Heart right ventricle (tissue), 16 donors: ENCODE measurements around the gene ARID2. TPM values are rescaled to one million over a fixed set of nuclear protein-coding genes. Genes with fewer than 3 reads are reported as not detected.

ENCODE experiments used
- ATAC-seq, 8 donors: fragments of 200-7000 bp; cut with Tn5 transposase; one replicate each; pipeline ENCODE4 v1.9.1; 2020; ENCODE audit warnings: mild to moderate bottlenecking in 8 of 8, moderate library complexity in 8 of 8, moderate number of reproducible peaks in 1 of 8
- DNase-seq, 2 donors: peaks; one replicate each; pipeline ENCODE4 v3.0.0-alpha.2; 2020
- H3K27ac ChIP-seq, 10 donors: fragments of 200-600 bp; sonication (generic) in 2 of 10; one replicate each; pipeline versions ENCODE4 v1.5.0 to v1.8.0; 2020 to 2022; ENCODE audit warnings: mild to moderate bottlenecking in 3 of 10
- H3K27me3 ChIP-seq, 7 donors: fragments of 200-600 bp; one replicate each; pipeline ENCODE4 v1.8.0; 2021 to 2022; ENCODE audit warnings: mild to moderate bottlenecking in 2 of 7
- H3K36me3 ChIP-seq, 9 donors: fragments of 200-600 bp; sonication (generic) in 1 of 9; one replicate each; pipeline versions ENCODE4 v1.5.0 to v1.8.0; 2020 to 2022; ENCODE audit warnings: mild to moderate bottlenecking in 2 of 9
- H3K4me1 ChIP-seq, 9 donors: fragments of 200-600 bp; sonication (generic) in 1 of 9; one replicate each; pipeline versions ENCODE4 v1.5.0 to v1.8.0; 2020 to 2022; ENCODE audit warnings: mild to moderate bottlenecking in 4 of 9
- H3K4me3 ChIP-seq, 10 donors: fragments of 200-600 bp; sonication (generic) in 2 of 10; one replicate each; pipeline versions ENCODE4 v1.5.0 to v1.8.0; 2020 to 2022; ENCODE audit warnings: mild to moderate bottlenecking in 7 of 10, moderate library complexity in 2 of 10
- H3K9me3 ChIP-seq, 11 donors: fragments of 200-600 bp in 10 of 11; sonication (generic) in 2 of 11; one replicate each; pipeline versions ENCODE4 v1.5.0 to v1.8.0; 2013 to 2022; ENCODE audit warnings: mild to moderate bottlenecking in 2 of 11, control low read depth in 1 of 11, moderate library complexity in 1 of 11
- WGBS, 2 donors: extraction: QIAGEN DNeasy Blood & Tissue Kit; methylation state at CpG; one replicate each; pipeline ENCODE4 v1.1.7; 2013; ENCODE audit warnings: inconsistent platforms in 1 of 2; 5-methylcytosine and 5-hydroxymethylcytosine counted together
- intact Hi-C, 10 donors: fragments of 100-400 bp; cut with DNase I; formaldehyde crosslinking; loops; one replicate each; pipeline versions ENCODE4 v1.11.1 to v1.14.2; 2022
- polyA plus RNA-seq, 2 donors: library from polyadenylated mRNA; stranded (reverse); fragments of 200-250 nt; gene quantifications; one replicate each; pipeline ENCODE4 v1.2.3, GENCODE V29; 2013
- total RNA-seq, 10 donors: library from RNA; stranded (reverse); fragmentation: NEBNext Ultra II Directional in 3 of 10; extraction: Animal tissue kit (Norgen Biotek cat#: 25700) in 3 of 10; gene quantifications; one replicate each; pipeline versions ENCODE4 v1.2.1 to v1.2.4, GENCODE V29; 2021 to 2023
- TF ChIP-seq, protein P1 (sequence below), 9 donors: fragments of 200-600 bp; sonication (generic) in 2 of 9; IDR thresholded peaks; one replicate each; pipeline versions ENCODE4 v1.5.0 to v1.8.0; 2021 to 2022; ENCODE audit warnings: antibody characterized with exemption in 9 of 9, mild to moderate bottlenecking in 5 of 9, moderate library complexity in 1 of 9
- donor health status: Arrhythmogenic right ventricular cardiomyopathy.
- donor health status: ischemic (EF 13 %, LVEDD 7.1; RV severe dilation, severe dysfunction).
- donor health status: healthy with polysubstance abuse.
- donor health status: DM: no; HTN: yes; CAD: no.
- donor health status: DM: no; HTN: no; CAD: no.
- donor health status: ischemic (EF 25% LVEDD 6.9; RV normal size, moderate dysfunction).
- donor health status: ischemic (EF 25% LVEDD 5.7; RV mildly dilated, moderate dysfunction).
- donor health status: healthy.
- donor health status: DM: yes; HTN: yes; CAD: no.
- donor health status: Ischemic cardiomyopathy.
- donor health status: ischemic (EF 35%, LVEDD 5.7; RV mildly dilated, moderate dysfunction).
- donor health status: nonischemic (EF 11% LVEDD 7.7; RV severe dilation, severe dysfunction).
- donor health status: DM: yes; HTN: yes; CAD: no.
- donor health status: PGD.
- donor health status: ischemic (EF 29% LVEDD 5.4; RV normal size, mild dysfunction).
- donor health status: nonischemic (EF 23%, LVEDD 6.1; RV moderate dilation, normal function).

Gene ARID2
- total and polyA plus RNA-seq, 12 donors, result 3.0 to 28.8 (median 18.6) TPM

GRCh38 chr12:45685680-45686079, 43.8 kb upstream of the ARID2 start:
- 85 to 94% methylated on average over 1 of the region's 1 CpG for WGBS, 2 donors
- no peak for DNase-seq
- intact Hi-C loops, result no loop called here

DNA sequence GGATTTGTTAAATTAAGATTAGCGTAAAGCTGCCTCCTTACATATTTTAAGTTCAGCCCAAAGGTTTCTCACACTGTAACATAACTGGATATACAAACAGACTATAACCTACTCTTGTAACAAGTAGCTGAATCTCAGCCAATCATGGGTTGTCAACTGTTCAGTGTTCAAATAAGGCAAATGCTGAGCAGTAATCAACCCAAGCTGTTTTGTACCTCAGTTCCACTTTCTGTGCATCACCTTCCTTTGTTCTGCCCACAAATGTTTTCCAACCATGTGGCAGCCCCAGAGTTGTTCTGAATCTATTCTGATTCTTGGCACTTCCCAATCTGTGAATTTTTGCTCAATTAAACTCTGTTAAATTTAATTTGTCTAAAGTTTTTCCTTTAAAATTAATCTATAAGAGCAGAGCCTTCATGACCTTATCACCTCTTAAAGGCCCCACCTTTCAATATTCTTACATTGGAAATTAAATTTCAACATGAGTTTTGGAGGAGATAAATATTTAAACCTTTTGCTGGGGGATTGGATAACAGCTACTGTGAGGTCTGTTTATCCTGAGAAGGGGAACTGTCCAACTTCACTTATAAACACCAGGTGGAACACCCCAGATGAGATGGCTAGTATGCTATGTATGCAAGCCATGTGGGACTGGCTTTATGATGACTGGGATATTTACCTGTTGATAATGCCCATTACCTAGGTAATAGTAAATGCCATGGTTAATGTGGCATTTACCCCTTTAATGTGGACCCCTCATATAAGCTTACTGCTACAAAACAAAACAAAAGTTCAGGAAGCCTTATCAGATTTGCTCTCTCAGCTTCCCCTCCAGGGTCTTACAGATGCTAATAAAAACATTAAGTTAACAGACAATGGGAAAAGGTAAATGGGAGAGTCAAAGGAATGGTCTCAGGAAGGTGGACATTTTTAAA, 42.2 kb upstream of the ARID2 start:
- Histone ChIP-seq H3K4me3 (no peak overlapping the region), H3K4me1 (peaks cover 0 to 6% (median 0%) of the 10 kb centered on the region in 9 donors), H3K36me3 (no peaks in the 10 kb centered on the region), H3K9me3 (no peaks in the 10 kb centered on the region), H3K27me3 (no peaks in the 10 kb centered on the region), H3K27ac (no peak overlapping the region)
- ATAC-seq (no peak), DNase-seq (no peak)
- 100% methylated on average over 1 of the region's 1 CpG for WGBS, 2 donors
- intact Hi-C loops, result no loop called here
- TF ChIP-seq, protein P1, sequence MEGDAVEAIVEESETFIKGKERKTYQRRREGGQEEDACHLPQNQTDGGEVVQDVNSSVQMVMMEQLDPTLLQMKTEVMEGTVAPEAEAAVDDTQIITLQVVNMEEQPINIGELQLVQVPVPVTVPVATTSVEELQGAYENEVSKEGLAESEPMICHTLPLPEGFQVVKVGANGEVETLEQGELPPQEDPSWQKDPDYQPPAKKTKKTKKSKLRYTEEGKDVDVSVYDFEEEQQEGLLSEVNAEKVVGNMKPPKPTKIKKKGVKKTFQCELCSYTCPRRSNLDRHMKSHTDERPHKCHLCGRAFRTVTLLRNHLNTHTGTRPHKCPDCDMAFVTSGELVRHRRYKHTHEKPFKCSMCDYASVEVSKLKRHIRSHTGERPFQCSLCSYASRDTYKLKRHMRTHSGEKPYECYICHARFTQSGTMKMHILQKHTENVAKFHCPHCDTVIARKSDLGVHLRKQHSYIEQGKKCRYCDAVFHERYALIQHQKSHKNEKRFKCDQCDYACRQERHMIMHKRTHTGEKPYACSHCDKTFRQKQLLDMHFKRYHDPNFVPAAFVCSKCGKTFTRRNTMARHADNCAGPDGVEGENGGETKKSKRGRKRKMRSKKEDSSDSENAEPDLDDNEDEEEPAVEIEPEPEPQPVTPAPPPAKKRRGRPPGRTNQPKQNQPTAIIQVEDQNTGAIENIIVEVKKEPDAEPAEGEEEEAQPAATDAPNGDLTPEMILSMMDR (IDR thresholded peaks at IDR 0.05), result no peak

More at GRCh38 chr12:45685680-45686079, 43.8 kb upstream of the ARID2 start:
- H3K27me3 ChIP-seq, result no peaks in the 10 kb centered on the region
- H3K9me3 ChIP-seq, result no peaks in the 10 kb centered on the region
- TF ChIP-seq, protein P1 (IDR thresholded peaks at IDR 0.05), result no peak
- ATAC-seq, result no peak
- no peak overlapping the region for H3K27ac ChIP-seq
- no peak overlapping the region for H3K4me3 ChIP-seq
- no peaks in the 10 kb centered on the region for H3K36me3 ChIP-seq
- H3K4me1 ChIP-seq, result peaks cover 0 to 6% (median 0%) of the 10 kb centered on the region in 9 donors

DNA sequence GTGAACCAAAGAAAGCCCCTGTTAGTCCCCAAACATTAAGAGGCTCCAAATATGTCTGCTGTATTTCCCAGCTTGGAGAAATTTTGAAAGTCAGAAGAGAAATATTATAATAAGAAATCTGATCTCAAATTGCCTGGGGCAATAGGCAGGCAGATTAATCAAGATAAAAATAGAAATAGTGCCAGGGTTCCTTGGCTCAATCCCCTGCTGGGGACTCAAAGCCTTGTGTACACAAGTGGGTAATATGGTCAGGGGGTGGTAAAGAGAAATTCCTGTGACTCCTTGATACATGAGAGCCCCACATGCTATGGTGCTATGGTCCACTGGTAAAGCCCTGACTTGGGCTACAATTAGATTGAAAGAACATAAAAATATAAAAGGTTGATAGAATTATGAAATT, 41.3 kb upstream of the ARID2 start:
- DNase-seq (no peak), ATAC-seq (no peak)
- no peak overlapping the region for H3K27ac ChIP-seq
- H3K4me1 ChIP-seq, result peaks cover 0 to 6% (median 3%) of the 10 kb centered on the region in 9 donors
- no peaks in the 10 kb centered on the region for H3K36me3 ChIP-seq
- no peaks in the 10 kb centered on the region for H3K27me3 ChIP-seq
- H3K9me3 ChIP-seq, result no peaks in the 10 kb centered on the region
- TF ChIP-seq, protein P1 (IDR thresholded peaks at IDR 0.05), result no peak
- intact Hi-C loops, result no loop called here
- H3K4me3 ChIP-seq, result no peak overlapping the region

DNA sequence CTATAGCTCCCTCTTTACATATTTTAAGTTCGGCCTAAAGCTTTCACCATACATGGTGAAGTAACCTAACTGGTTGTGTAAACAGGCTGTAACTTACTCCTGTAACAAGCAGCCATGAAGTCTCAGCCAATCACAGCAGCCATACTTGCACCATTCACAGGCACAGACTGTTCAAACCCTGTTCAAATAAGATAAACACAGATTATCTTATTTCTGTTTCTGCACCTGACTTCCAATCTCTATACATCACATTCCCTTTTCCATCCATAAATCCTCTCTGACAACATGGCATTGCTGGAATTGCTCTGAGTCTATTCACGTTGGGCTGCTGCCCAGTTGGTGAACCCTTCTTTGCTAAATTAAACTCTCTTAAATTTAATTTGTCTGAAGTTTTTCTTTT, 34.5 kb upstream of the ARID2 start:
- H3K4me1 ChIP-seq, result peaks cover 0 to 14% (median 3%) of the 10 kb centered on the region in 9 donors
- peaks cover 0 to 13% (median 0%) of the 10 kb centered on the region in 11 donors for H3K9me3 ChIP-seq
- ATAC-seq, result no peak
- intact Hi-C loops, result no loop called here
- DNase-seq, result no peak
- no peaks in the 10 kb centered on the region for H3K27me3 ChIP-seq
- H3K36me3 ChIP-seq, result no peaks in the 10 kb centered on the region
- H3K4me3 ChIP-seq, result no peak overlapping the region
- TF ChIP-seq, protein P1 (IDR thresholded peaks at IDR 0.05), result no peak
- H3K27ac ChIP-seq, result no peak overlapping the region
- WGBS, 2 donors, result 70 to 86% methylated on average over 2 of the region's 2 CpGs
